OCI-LY7 (cell line): Measurements from ENCODE around the gene PPP1R37. TPM values are rescaled to one million over a fixed set of nuclear protein-coding genes. Genes with fewer than 3 reads are reported as not detected.

Source experiments
- BruUV-seq: library from RNA; stranded (reverse); fragments of 400-500 nt; replicated peaks from 2 replicates; lab custom pipeline; 2021; lab: Mats Ljungman, UMichigan
- CTCF ChIA-PET: fragments of 300-600 bp; sonication (Branson Sonifier 250); formaldehyde crosslinking; loops from one replicate; lab custom pipeline; 2022; ENCODE audit warnings: antibody characterized with exemption; ENCODE audit not compliant: unreplicated experiment; lab: Charles Lee
- POLR2A ChIA-PET: fragments of 300-600 bp; sonication (Branson Sonifier 250); formaldehyde crosslinking; loops from one replicate; lab custom pipeline; 2022; ENCODE audit warnings: antibody characterized with exemption; lab: Charles Lee
- DNase-seq: peaks from one replicate; pipeline ENCODE4 v3.0.0-alpha.2; 2015; ENCODE audit warnings: low spot score
- H2AFZ ChIP-seq: fragments of 200-600 bp; sonication (generic), shearing (Covaris generic); 2 replicates; pipeline ENCODE4 v1.6.1; 2014; ENCODE audit warnings: mild to moderate bottlenecking, antibody characterized with exemption, low read length, moderate library complexity
- H3K27ac ChIP-seq: fragments of 200-600 bp; sonication (generic); 2 replicates; pipeline ENCODE4 v1.5.1; 2014; ENCODE audit warnings: mixed run types, low read depth, mild to moderate bottlenecking, moderate library complexity, low read length, inconsistent platforms; ENCODE audit not compliant: poor library complexity, severe bottlenecking
- H3K36me3 ChIP-seq: fragments of 200-600 bp; sonication (generic); 2 replicates; pipeline ENCODE4 v1.6.1; 2014; ENCODE audit warnings: mild to moderate bottlenecking, antibody characterized with exemption, low read length, moderate library complexity, mixed read lengths; ENCODE audit not compliant: insufficient read depth
- H3K4me1 ChIP-seq: fragments of 200-600 bp; sonication (generic); 2 replicates; pipeline ENCODE4 v1.5.1; 2014; ENCODE audit warnings: mild to moderate bottlenecking, low read length; ENCODE audit not compliant: insufficient read depth, poor library complexity, severe bottlenecking
- H3K4me2 ChIP-seq: fragments of 200-600 bp; sonication (generic); 2 replicates; pipeline ENCODE4 v1.6.1; 2014; ENCODE audit warnings: mild to moderate bottlenecking, low read length
- H3K4me3 ChIP-seq: fragments of 200-600 bp; sonication (generic); 2 replicates; pipeline ENCODE4 v1.5.1; 2014; ENCODE audit warnings: mild to moderate bottlenecking, low read depth, low read length; ENCODE audit not compliant: poor library complexity, severe bottlenecking
- H3K79me2 ChIP-seq: fragments of 200-600 bp; sonication (generic); 2 replicates; pipeline ENCODE4 v1.6.1; 2016; ENCODE audit warnings: low read depth, mild to moderate bottlenecking, low read length, moderate library complexity, mixed read lengths; ENCODE audit not compliant: insufficient read depth
- H3K9me2 ChIP-seq: fragments of 200-600 bp; sonication (generic); 2 replicates; pipeline ENCODE4 v1.6.1; 2016; ENCODE audit warnings: mild to moderate bottlenecking, low read length, mixed read lengths; ENCODE audit not compliant: insufficient read depth
- H3K9me3 ChIP-seq: fragments of 200-600 bp; sonication (generic); 2 replicates; pipeline ENCODE4 v1.6.1; 2014; ENCODE audit warnings: mild to moderate bottlenecking, mixed run types, low read length, mixed read lengths
- H4K20me1 ChIP-seq: fragments of 200-600 bp; sonication (generic); 2 replicates; pipeline ENCODE4 v1.6.1; 2014; ENCODE audit warnings: mild to moderate bottlenecking, antibody characterized with exemption, low read length, moderate library complexity, mixed read lengths; ENCODE audit not compliant: insufficient read depth
- EZH2phosphoT487 ChIP-seq: fragments of 200-600 bp; sonication (generic); IDR thresholded peaks from 2 replicates; pipeline ENCODE4 v1.6.1; 2018; ENCODE audit warnings: low read depth, borderline replicate concordance, mild to moderate bottlenecking, mixed run types, antibody characterized with exemption, low read length, moderate library complexity, mixed read lengths
- intact Hi-C: fragments of 100-400 bp; cut with micrococcal nuclease; formaldehyde crosslinking; loops from one replicate; pipeline ENCODE4 v1.10.0; 2022; ENCODE audit not compliant: unreplicated experiment
- total RNA-seq, 2 experiments: library from RNA; depleted of rRNA in 1 of 2; stranded (reverse); fragments of >200 nt in 1 of 2; shearing (Covaris generic) in 1 of 2; gene quantifications; 2 replicates each; pipeline ENCODE4 v1.2.3, GENCODE V29; 2014 to 2022
- TF ChIP-seq, protein P1 (sequence below): fragments of 200-600 bp; sonication (generic); conservative IDR thresholded peaks from 2 replicates; pipeline ENCODE4 v1.5.1; 2014; ENCODE audit warnings: mild to moderate bottlenecking, antibody characterized with exemption, low read length, moderate library complexity, mixed read lengths

The PPP1R37 gene
- total RNA-seq, 2 experiments from 2014 or later = 24.7 to 48.6 TPM

- Histone ChIP-seq H3K9me2 (no peaks in the 10 kb centered on the region), H3K4me3 (no peak overlapping the region), H3K36me3 (peaks cover 97% of the 10 kb centered on the region), H3K9me3 (no peaks in the 10 kb centered on the region), H3K4me2 (no peak overlapping the region), H3K27ac (peak overlapping the region; percentile 14), H2AFZ (no peak overlapping the region), H3K4me1 (peaks cover 31% of the 10 kb centered on the region), H4K20me1 (no peaks in the 10 kb centered on the region), H3K79me2 (no peaks in the 10 kb centered on the region)
- no TSS peak for BruUV-seq
- intact Hi-C loops = loop anchor here (1.0 kb wide), 2 partner anchors 42 to 70 kb away; no protein-coding TSS in a partner anchor
- ChIA-PET POLR2A (interaction anchor here (1.3 to 1.5 kb wide), 2 partner anchors 16 to 70 kb away, joined by 3 to 4 read pairs; no protein-coding TSS in a partner anchor), CTCF (interaction anchor here (0.6 to 1.0 kb wide), 3 partner anchors 10 to 70 kb away, joined by 3 to 4 read pairs (median 3); no protein-coding TSS in a partner anchor)
- peak; percentile 88 for DNase-seq
- no peak for TF ChIP-seq EZH2phosphoT487
- TF ChIP-seq, protein P1, sequence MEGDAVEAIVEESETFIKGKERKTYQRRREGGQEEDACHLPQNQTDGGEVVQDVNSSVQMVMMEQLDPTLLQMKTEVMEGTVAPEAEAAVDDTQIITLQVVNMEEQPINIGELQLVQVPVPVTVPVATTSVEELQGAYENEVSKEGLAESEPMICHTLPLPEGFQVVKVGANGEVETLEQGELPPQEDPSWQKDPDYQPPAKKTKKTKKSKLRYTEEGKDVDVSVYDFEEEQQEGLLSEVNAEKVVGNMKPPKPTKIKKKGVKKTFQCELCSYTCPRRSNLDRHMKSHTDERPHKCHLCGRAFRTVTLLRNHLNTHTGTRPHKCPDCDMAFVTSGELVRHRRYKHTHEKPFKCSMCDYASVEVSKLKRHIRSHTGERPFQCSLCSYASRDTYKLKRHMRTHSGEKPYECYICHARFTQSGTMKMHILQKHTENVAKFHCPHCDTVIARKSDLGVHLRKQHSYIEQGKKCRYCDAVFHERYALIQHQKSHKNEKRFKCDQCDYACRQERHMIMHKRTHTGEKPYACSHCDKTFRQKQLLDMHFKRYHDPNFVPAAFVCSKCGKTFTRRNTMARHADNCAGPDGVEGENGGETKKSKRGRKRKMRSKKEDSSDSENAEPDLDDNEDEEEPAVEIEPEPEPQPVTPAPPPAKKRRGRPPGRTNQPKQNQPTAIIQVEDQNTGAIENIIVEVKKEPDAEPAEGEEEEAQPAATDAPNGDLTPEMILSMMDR = peak; percentile 96
Observed at GRCh38 chr19:45059258-45059965, 33.6 kb upstream of the PPP1R37 start.

DNA sequence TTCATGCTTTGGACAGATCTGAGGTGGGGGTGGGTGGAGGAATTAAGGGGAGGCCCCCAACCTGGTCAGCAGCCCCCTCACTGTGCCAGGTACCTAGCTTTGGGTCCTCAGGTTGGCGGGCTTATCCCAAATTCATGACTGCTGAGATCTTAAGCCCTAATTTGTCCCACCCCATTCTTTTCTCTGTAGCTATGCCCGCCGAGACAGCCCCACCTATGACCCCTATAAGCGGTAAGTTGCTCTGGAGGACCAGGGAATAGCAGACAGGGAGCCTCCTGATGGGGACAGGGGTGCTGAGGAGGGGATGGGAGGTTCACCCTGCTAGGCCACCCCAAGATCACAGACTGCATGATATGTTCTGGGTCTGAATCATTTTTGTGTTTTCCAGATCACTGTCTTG, 31.0 kb upstream of the PPP1R37 start:
- Histone ChIP-seq H3K9me3 (no peaks in the 10 kb centered on the region), H3K4me1 (peaks cover 19% of the 10 kb centered on the region), H3K36me3 (peaks cover 95% of the 10 kb centered on the region), H2AFZ (no peak overlapping the region), H3K79me2 (no peaks in the 10 kb centered on the region), H3K4me3 (no peak overlapping the region), H3K4me2 (no peak overlapping the region), H3K9me2 (no peaks in the 10 kb centered on the region), H3K27ac (no peak overlapping the region), H4K20me1 (no peaks in the 10 kb centered on the region)
- intact Hi-C loops = no loop called here
- DNase-seq = no peak
- ChIA-PET POLR2A (no interaction called here), CTCF (no interaction called here)
- BruUV-seq = no TSS peak
- TF ChIP-seq, protein P1 = no peak
- no peak for TF ChIP-seq EZH2phosphoT487
